ENCODE results near the gene RB1.

- TF ChIP-seq CTCF (IDR thresholded peaks at IDR 0.05) (peak in 3 of 6 experiments; percentile 6 to 32 (median 11)), POLR2A (IDR thresholded peaks at IDR 0.05) (no peak)
These were observed 201.5 kb downstream of the RB1 start for GRCh38 chr13:48505012-48505411.

All from esophagus squamous epithelium (tissue), 4 donors.